NCI-H2107 treated with DMSO at 0.1 percent for 48 hours (cell line): ENCODE measurements around the gene TLE7.

ENCODE experiments used
- DNase-seq: peaks from one replicate; lab custom pipeline; 2025; ENCODE audit not compliant: unreplicated experiment; lab: John Stamatoyannopoulos, UW

TLE7 gene

DNA sequence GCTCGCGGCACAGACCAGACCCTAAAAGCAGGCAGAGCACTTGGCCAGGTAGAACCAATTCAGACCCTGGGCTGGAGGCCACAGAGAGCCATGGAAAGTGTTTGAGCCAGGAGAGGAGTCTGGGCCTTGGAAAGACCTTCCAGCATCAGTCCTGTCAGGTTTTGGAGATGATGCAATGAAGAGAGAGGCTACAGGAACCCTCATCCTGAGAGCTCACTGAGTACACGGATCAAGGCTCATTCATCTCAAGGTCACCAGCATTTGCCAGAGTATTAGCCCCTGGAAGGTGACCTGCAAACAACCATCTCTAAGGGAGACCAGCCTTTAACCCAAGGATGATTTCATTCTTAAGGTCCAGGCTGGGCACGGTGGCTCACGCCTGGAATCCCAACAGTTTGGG lies 27.8 kb downstream of the TLE7 start:
- DNase-seq: no peak

- no peak for DNase-seq
Observed at GRCh38 chr16:71413341-71413740, 28.5 kb downstream of the TLE7 start.

DNA sequence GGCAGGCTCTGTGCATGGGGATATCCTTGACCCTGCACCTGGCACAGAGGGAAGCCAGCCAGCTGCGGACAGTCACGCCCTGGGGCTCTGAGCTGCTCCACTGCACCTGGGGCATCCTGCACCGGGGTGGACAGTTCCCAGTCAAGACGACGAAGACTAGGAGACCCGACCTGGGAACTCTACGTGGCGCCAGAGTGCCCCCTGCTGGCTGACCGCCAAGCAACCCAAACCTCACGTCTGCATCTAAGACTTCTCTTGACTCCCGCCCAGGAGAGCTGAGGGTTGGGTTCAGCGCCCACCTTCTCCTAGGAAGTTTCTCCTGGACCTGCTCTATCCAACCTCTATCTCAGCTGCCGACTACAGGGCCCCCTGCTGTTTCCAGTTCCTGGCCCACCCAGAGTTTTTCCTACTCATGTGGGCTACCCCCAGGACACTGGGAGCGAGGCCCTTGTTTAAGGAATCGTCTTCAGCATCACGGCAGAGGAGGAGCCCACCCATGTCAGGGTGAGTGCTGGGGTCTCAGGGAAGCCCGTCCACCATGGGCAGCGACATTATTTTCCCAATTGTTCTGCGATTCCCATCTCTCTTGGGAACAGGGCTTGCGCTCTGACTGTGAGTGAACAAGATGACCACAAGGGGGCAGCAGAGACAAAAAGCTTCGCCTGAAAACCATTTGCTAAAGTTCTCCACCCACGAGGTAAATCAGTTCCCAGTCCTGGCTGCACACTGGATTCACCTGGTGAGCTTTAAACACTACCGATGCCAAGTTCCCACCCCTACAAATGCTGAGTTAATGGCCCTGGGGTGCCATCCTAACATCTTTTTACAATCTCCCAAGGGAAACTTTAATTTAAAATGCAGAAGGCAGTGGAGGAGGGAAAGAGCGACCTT lies 29.3 kb downstream of the TLE7 start:
- peak; percentile 69 for DNase-seq

GRCh38 chr16:71410146-71410545 lies 31.7 kb downstream of the TLE7 start:
- peak; percentile 11 for DNase-seq

GRCh38 chr16:71409011-71409775 lies 32.7 kb downstream of the TLE7 start:
- DNase-seq: no peak

GRCh38 chr16:71408536-71408935 lies 33.3 kb downstream of the TLE7 start:
- DNase-seq: no peak

GRCh38 chr16:71407731-71408130 lies 34.1 kb downstream of the TLE7 start:
- no peak for DNase-seq

DNA sequence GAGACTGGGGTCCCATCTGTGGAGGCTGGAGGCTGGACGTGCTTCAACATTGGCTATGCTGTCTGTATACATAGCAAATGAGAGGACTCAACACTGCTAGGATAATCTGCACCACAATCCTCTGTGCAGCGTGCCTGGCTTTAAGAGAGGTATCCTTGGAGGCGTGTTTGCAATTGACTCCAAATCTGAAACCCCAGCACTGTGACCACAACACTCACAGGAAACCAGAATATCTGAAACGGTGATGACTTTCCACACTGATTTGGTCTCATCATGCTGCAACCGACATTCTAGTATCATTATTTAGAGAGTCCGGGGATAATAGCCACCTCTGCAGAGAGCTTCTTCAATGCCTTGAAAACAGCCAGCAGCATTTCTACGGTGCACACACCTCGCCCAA lies 35.1 kb downstream of the TLE7 start:
- DNase-seq: no peak

DNA sequence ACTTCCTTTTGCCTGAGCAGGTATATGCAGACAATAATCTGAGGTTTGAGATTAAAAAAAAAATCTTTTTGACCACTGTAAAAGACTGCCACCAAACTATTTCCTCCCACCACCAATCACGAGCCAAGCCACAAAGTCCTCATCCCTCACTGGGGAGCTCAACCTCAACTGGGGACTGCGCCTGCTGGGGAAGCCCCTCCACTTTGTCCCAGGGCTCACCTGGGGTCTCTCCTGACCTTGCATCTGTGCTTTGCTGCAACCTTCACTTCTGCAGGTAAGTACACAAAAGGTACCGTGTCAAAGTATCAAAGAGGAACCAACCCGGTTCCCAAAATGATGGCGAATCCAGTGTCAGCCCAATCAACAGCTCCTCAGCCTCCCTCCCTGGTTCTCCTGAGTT lies 35.5 kb downstream of the TLE7 start:
- DNase-seq: no peak

DNA sequence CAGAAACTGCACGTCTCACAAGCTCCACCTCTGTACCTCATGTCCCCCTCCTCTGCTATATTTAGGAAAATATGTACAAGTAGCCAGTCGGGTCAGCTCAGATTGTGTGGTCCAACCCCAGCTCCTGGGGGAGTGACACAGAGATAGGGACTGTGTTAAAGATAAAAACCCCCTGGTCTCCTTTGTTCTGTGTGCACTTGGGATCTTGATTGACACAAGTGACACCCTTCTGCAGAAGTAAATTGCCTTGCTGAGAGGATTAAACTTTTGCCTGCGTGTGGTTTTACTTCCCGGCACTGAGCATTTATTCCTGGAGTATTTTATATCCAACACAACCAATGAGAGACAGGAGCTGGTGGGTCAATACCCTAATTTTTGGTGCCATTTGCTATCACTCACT lies 37.5 kb downstream of the TLE7 start:
- DNase-seq: no peak

GRCh38 chr16:71402674-71403073 lies 39.2 kb downstream of the TLE7 start:
- DNase-seq: no peak

GRCh38 chr16:71402007-71402406 lies 39.8 kb downstream of the TLE7 start:
- no peak for DNase-seq

- DNase-seq: no peak
Observed at GRCh38 chr16:71399801-71400563, 41.9 kb downstream of the TLE7 start.

- DNase-seq: no peak
Observed at GRCh38 chr16:71396594-71396993, 45.3 kb downstream of the TLE7 start.

GRCh38 chr16:71389330-71389729 lies 52.5 kb downstream of the TLE7 start:
- no peak for DNase-seq

GRCh38 chr16:71387045-71387871 lies 54.6 kb downstream of the TLE7 start:
- DNase-seq: no peak

- no peak for DNase-seq
Observed at GRCh38 chr16:71384073-71384724, 57.7 kb downstream of the TLE7 start.

GRCh38 chr16:71383054-71383773 lies 58.6 kb downstream of the TLE7 start:
- DNase-seq: no peak

- DNase-seq: no peak
Observed at GRCh38 chr16:71380831-71381230, 61.0 kb downstream of the TLE7 start.
